Measurements from ENCODE around the gene DNAAF3.

The DNAAF3 gene

GRCh38 chr19:55166530-55167268 lies at the start of gene DNAAF3 (continued):
- peak; percentile 65; the same call in 1 of the 2 replicates for TF ChIP-seq ZSCAN18 (tag by site-specific recombination; IDR thresholded peaks at IDR 0.05)
- no peak for TF ChIP-seq ZBTB26 (tag by site-specific recombination; optimal IDR thresholded peaks at IDR 0.05)
- TF ChIP-seq CTCF (tag by site-specific recombination; IDR thresholded peaks at IDR 0.05) = peak; percentile 17; the same call in 1 of the 2 replicates
- no peak for TF ChIP-seq ZSCAN16 (tag by site-specific recombination; IDR thresholded peaks at IDR 0.05)
- no peak; the same call in 1 of the 2 replicates for TF ChIP-seq ZNF558 (tag by site-specific recombination; IDR thresholded peaks at IDR 0.05)
- TF ChIP-seq ZNF423 (tag by site-specific recombination; IDR thresholded peaks at IDR 0.05) = no peak
- no peak for TF ChIP-seq ZNF132 (tag by site-specific recombination; IDR thresholded peaks at IDR 0.05; ENCODE audit: borderline replicate concordance)
- no peak for TF ChIP-seq ZNF704 (tag by site-specific recombination; IDR thresholded peaks at IDR 0.05)
- TF ChIP-seq ZNF548 (tag by site-specific recombination; IDR thresholded peaks at IDR 0.05) = no peak
- no peak for TF ChIP-seq ZNF776 (tag by site-specific recombination; IDR thresholded peaks at IDR 0.05; ENCODE audit: borderline replicate concordance)
- TF ChIP-seq ZNF169 (tag by site-specific recombination; IDR thresholded peaks at IDR 0.05) = no peak
- TF ChIP-seq ZXDB (tag by site-specific recombination; IDR thresholded peaks at IDR 0.05) = peak; percentile 47; the same call in 1 of the 2 replicates
- no peak for TF ChIP-seq ZNF223 (tag by site-specific recombination; IDR thresholded peaks at IDR 0.05)
- no peak for TF ChIP-seq ZNF843 (tag by site-specific recombination; IDR thresholded peaks at IDR 0.05)
- no peak for TF ChIP-seq ZNF510 (tag by site-specific recombination; IDR thresholded peaks at IDR 0.05; ENCODE audit: insufficient replicate concordance)
- TF ChIP-seq SP2 (tag by site-specific recombination; IDR thresholded peaks at IDR 0.05) = peak; percentile 97
- TF ChIP-seq GLIS1 (tag by site-specific recombination; IDR thresholded peaks at IDR 0.05) = 0 out of 2 replicates have a peak, but pooled peaks have one; percentile 24
- no peak for TF ChIP-seq ZNF600 (tag by site-specific recombination; IDR thresholded peaks at IDR 0.05)
- TF ChIP-seq ZNF10 (tag by site-specific recombination; IDR thresholded peaks at IDR 0.05) = no peak
- peak; percentile 80 for TF ChIP-seq ZNF660 (tag by site-specific recombination; IDR thresholded peaks at IDR 0.05)
- no peak for TF ChIP-seq ZNF202 (tag by site-specific recombination; IDR thresholded peaks at IDR 0.05; ENCODE audit: borderline replicate concordance)
- no peak for TF ChIP-seq ZNF292 (tag by site-specific recombination; IDR thresholded peaks at IDR 0.05; ENCODE audit: borderline replicate concordance, low read depth)
- TF ChIP-seq ZNF629 (tag by site-specific recombination; IDR thresholded peaks at IDR 0.05) = peak; percentile 55
- TF ChIP-seq REPIN1 (tag by site-specific recombination; IDR thresholded peaks at IDR 0.05; ENCODE audit: low read depth) = peak; percentile 28; the same call in 1 of the 2 replicates
- TF ChIP-seq MEIS1 (CRISPR knock-in tag; IDR thresholded peaks at IDR 0.05; ENCODE audit: borderline replicate concordance) = no peak
- TF ChIP-seq ZNF280D (tag by site-specific recombination; IDR thresholded peaks at IDR 0.05) = no peak
- no peak for TF ChIP-seq ZNF221 (tag by site-specific recombination; IDR thresholded peaks at IDR 0.05; ENCODE audit: borderline replicate concordance)
- peak; percentile 80 for TF ChIP-seq SP7 (tag by site-specific recombination; IDR thresholded peaks at IDR 0.05)
- no peak for TF ChIP-seq ZBTB21 (tag by site-specific recombination; IDR thresholded peaks at IDR 0.05)
- no peak for TF ChIP-seq ZNF645 (tag by site-specific recombination; IDR thresholded peaks at IDR 0.05)
- no peak for TF ChIP-seq TRIM28 (IDR thresholded peaks at IDR 0.05; ENCODE audit: borderline replicate concordance, low read length)

All from HEK293 (cell line).